HG03521 (cell line): ENCODE measurements around the gene MYT1.

Experiments
- ATAC-seq: cut with Tn5 transposase; IDR thresholded peaks from one replicate; pipeline ENCODE4 v1.9.1; 2021; ENCODE audit warnings: mild to moderate bottlenecking, moderate library complexity; ENCODE audit not compliant: unreplicated experiment

MYT1 gene

DNA sequence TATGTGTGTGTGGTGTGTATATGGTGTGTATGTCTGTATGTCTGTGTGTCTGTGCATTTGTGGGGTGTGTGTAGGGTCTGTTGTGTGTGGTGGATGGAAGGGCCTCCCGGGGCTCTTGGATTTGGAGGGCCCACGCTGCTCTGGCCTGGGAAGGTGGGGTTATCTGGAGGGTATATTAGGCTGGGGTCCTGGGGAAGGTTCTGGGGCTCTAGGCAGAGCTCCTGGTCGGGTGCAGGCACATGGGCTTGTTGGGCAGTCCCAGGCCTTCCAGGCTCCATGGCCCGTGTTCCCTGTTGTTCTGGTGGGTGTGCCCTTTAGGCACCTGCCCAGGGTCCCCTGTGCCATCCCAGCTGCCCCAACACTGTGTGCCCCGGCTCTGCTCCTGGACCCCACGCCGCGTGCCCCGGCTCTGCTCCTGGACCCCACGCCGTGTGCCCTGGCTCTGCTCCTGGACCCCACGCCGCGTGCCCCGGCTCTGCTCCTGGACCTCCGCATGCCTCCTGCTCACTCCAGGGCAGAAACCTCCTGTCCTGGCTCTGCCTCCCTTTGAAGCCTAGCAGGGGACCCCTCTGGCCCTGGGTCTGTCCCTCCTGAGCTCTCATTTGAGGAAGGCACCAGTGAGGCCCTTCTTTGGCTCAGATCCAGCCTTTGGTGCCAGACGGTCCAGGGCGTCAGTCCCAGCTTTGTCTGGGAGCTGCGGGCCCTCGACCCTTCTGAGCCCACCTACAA is 10.2 kb upstream of the MYT1 start:
- ATAC-seq, result no peak

DNA sequence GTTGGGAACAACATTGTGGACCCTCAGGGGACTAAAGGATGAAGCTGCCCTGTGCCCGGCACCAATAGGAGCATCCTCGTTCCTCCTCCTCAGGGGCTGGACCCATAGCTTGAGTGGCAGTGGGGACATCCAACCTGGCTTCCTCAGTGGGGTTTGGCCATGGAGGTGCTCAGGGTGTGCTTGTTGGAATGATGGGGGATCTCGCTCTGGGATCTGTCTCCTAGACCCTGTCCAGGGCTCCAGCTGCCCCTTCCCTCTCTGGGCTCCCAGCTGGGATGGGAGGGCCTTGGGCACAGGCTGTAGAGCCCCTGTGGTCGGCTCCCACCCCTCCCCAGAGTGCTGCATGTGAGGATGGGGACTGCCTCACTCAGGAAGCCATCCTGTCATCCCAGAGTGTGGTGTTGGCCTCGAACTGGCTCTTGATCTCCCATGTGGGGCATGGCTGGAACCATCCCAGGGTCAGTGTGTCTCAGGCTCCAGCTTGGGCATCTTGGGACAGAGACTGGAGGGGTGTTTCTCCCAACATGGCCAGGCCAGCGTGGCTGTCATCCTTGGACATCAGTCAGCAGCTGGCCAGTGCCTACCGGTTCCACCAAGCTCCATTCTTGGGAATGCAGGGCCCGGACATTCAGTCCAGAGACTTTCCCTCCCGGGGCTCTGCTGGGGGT is 9.5 kb upstream of the MYT1 start:
- no peak for ATAC-seq

GRCh38 chr20:64155258-64156135 is 8.8 kb upstream of the MYT1 start:
- ATAC-seq, result no peak

GRCh38 chr20:64156136-64156885 is 7.9 kb upstream of the MYT1 start:
- ATAC-seq, result no peak

- no peak for ATAC-seq
Measured at GRCh38 chr20:64156886-64157875, 7.1 kb upstream of the MYT1 start.

DNA sequence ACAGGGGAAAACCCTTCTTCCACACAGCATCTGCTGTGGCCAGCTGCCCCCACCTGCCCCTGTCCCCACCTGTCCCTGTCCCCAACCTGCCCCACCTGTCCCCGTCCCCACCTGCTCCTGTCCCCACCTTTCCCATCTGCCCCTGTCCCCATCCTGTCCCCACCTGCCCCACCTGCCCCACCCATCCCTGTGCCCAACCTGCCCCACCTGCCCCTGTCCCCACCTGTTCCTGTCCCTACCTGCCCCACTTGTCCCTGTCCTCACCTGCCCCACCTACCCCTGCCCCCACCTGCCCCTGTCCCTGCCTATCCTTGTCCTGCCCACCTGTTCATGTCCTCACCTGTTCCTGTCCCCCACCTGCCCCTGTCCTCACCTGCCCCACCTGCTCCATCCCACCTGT is 6.4 kb upstream of the MYT1 start:
- no peak for ATAC-seq

GRCh38 chr20:64158346-64159285 is 5.6 kb upstream of the MYT1 start:
- ATAC-seq, result no peak

- ATAC-seq, result no peak
Measured at GRCh38 chr20:64159286-64159680, 5.0 kb upstream of the MYT1 start.

DNA sequence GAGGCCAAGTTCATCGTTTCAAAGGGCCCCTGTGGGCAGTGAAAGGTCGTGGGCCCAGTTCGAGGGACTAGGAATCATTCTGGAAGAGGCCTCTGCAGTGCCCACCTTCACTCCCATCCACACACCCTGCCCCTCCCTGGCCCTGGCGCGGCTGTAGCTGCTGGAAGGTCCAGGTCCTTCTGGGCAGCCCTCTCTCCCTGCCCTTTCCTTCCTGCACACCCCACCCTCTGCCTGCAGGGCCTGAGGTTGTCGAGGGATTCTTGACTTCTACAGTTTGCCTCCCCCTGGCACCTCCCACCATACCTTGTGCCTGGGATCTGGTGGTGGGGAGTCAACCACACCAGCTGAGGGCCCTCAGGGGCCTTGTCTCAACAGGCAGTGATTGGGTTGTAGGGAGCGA is 4.5 kb upstream of the MYT1 start:
- no peak for ATAC-seq

- ATAC-seq, result no peak
Measured at GRCh38 chr20:64160118-64160517, 4.1 kb upstream of the MYT1 start.

- ATAC-seq, result no peak
Measured at GRCh38 chr20:64160526-64161355, 3.5 kb upstream of the MYT1 start.

DNA sequence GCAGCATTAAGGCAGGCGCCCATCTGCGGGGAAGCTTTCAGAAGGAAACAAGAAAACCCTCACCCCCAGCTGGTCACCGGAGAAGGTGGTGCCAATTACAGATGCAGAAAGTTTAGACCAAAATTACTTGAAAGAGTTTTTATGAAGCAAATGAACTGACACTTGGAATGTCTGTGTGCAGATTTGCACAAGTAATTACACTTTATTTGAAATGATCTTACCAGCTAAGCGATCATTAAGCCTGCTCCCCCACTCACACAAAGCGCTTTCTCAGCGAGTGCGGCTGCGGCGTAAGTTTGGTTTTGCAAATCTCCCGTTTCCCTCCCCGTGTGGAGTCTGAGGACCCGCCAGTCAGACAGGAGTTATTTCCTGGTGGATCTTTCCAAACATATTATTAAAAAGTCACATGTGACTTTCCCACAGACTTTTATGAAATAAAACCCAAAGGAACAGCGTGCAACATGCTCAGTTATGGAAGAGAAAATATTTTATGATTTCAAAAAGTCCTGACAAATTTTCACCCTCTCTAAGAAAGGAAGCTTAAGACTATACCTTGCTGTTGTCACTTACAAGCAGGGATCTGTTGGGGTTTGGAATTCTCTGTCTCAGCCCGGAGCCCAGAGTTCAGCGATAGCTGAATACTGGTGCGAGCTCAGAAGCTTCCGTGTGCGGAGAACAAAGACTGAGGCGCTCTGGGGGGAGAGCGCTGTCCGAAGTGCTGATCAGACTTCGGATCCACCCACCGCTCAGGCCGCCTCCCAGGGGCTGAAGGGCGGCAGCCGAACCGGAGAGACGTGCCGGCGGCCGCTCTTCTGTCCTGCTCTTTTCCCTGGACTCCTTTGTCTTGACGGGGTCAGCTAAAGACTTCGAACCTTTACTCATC is 2.7 kb upstream of the MYT1 start:
- ATAC-seq, result no peak

DNA sequence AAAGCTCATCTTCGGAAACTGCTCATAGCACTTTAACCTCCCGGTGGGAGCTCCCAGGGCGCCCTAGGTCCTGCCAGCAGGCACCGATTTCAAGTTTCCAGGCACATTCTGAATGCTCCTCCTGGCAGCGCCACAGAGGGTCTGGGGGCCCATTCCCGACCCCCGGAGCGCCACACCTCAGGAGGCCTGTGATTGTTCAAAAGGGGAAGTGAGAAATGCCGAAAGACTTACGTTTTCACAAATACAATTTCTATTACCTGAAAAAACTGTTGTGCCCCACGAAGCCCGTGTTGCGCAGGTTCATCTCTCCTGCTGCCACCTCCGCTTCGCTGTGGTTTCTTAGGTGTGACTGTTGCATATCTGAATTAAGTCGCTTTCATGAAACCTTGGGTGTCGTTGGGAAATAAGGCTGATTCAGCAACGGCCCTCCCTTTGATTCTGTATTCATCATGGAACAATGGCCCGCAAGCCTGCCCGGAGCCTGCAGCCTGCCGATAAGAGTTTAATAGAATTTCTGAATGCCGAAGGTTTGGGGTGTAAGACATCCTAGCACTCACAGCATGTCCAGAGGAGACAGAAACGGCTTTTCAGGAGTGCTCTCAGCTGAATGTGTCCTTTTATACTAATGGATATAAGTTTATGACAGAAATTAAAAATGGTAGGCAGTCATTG is 1.9 kb upstream of the MYT1 start:
- ATAC-seq, result no peak

DNA sequence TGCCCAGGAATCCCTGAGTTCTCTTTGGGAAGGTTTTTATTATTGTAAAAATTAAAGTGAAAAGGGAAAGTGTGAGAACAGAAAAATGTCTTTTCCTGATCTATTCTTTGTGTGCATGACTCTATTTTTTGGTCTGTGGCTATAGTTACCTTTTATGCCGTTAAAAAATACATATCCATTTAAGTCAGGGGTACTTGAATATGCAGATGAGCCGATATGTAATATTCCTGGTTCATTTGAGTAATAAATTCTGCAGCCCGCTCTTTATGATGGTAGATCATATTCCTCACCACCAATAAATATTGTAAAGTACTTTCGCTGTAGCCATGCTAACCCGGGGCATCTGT is 503 bp upstream of the MYT1 start:
- no peak for ATAC-seq

GRCh38 chr20:64165866-64166600 is 1.8 kb downstream of the MYT1 start:
- ATAC-seq, result no peak
